T1000 (cell line): ENCODE data around the gene UNC80.

Source experiments
- DNase-seq: peaks from one replicate; lab custom pipeline; 2025; ENCODE audit warnings: mixed read lengths; lab: John Stamatoyannopoulos, UW

The UNC80 gene

DNA sequence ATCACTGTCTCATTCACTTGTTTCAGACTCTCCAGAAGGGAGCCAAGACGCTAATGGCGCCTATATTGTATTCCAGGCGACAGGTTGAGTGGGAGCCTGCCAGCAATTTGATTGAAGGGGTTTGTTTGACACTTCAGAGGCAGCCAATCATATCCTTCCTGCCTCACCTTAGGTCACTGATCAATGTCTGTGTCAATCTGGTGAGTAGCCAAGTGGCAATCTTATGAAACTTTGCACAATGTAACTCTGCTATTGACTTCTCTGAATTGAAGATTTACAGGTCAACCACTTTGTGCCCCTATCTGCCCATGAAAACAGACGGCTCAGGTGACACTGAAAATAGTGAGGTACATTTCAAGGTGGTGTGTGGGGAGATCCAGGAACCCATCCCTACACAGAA is 198.1 kb downstream of the UNC80 start:
- no peak for DNase-seq

DNA sequence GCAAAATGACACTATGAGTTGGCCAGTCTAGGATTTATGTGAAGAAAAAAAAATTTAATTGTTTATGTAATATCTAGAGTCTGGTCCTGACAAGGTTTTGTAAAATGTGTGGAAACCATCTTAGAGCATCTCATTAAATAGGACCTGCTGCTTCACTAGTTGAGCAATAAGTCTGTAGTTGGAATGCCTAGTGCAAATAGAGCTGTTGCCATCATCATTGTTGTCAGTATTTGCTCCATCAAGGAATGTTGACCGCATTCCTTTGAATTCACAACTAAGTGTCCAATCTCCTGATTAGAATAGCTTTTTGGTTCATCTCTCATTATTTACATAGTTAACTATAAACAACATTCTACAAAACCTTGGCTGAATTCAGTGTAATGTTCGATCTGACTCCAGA is 198.6 kb downstream of the UNC80 start:
- DNase-seq = no peak

DNA sequence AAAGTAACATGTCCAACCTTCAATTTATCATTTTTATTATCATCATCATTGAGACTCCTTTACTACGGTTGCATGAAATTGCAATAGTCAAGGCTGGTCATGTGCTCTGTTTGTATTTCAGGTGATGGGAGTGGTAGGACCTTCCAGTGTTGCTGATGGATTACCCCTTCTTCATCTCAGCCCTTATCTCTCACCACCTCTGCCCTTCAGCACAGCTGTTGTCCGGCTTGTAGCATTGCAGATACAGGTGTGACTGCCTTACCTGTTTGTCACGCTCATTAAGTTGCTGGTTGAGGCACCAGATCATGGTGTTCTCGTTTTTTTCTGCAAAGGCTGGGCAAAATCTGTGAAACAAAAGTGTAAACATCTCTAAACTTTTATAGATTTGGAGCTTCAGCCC is 199.1 kb downstream of the UNC80 start:
- no peak for DNase-seq

DNA sequence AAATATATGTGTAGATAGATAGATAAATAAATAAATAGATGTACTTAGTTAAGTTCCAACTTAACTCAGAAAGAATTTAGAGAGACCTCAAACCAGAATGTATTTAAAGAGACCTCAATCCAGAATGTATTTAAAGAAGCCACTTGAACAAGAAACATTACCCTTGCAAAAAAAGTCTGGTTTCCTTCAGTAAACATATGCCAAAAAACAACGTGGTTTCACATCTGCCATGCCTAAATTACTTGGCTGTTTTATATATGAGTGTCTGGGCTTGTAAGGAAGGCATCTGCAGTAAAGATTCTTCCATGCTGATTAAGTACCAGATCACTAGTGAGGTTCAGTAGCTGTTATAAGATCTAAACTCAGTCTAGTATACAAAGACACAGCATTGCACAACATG is 201.7 kb downstream of the UNC80 start:
- DNase-seq = no peak

DNA sequence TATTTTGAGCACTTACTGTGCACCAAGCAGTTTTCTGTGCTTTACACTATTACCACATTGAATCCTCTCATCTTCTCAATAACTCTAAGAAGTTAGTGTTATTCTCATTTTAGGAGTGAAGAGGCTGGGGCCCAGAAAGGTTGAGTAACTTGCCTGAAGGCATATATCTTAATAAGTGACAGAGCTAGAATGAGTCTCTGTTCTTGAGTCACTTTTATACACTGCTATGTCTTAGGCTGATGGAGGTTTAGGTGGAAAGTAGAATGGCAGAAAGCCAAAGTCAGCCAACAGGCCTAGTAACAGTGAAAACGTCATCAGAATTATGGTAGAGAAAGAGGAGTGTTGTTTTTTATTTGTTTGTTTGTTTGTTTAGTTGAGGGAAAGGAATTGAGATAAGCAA is 202.9 kb downstream of the UNC80 start:
- peak; percentile 5 for DNase-seq

DNA sequence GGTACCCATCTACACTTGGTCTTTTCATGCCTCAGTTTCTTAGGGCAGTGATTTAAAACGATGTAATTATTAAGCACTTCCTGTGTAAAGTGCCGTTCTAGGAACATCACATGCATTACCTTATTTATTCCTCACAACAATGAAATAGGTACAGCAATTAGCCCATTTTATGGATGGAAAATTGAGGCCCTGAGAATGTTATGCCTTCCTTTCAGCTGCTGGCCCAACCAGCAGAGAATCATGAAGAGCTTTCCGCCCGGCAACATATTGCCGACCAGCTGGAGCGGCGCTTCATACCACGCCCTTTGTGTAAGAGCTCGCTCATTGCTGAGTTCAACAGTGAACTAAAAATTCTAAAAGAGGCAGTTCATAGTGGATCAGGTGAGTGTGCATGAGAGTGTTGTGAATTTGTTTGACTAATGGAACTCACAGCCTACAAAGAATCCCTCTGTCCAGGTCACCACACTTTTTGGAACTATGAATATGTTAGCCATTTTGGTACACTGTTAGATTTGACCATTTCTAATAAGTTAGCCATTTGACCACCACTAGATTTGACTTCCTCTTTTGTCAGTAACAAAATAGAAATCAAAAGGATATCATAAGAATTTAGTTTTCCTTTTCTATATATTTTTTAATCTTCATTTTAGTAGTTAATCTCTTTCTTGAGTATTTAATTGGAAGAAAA is 205.2 kb downstream of the UNC80 start:
- no peak for DNase-seq

DNA sequence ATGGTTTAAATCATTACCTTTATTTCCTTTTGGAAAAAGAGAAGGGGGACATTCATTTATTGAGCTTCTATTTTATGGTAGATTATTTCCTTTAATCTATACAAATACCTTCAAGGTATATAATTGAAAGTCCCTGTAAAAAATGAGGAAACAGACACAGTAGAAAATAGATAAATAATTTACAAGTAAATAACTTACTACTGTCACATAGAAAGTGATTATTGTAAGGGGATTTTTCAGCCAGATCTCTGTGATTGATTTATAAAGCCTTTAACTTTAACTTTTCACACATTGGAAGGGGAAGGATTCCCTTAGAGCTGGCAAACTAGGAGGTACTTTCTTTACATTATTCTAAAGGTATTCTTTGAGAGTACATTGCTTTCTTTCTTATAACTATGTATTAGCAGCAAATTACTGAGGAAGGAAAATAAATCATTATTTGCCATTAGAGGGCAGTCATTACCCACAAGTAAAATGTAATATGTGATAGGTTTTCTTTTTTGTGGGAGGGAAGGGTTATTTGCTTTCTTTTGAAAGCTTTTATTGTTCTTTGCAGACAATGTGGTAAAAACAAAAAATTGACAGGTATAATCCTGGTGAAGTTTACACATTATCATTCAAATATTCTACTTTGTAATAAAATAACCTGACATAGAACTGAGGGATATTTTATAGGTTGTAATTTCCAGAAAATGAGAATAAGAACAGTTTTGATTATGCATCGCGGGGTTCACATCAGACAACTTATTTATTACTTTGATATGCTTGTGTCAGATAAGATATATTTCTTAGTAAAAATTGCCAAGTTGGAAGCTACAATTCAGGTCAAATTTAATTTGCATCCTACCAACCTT is 206.0 kb downstream of the UNC80 start:
- DNase-seq = no peak

DNA sequence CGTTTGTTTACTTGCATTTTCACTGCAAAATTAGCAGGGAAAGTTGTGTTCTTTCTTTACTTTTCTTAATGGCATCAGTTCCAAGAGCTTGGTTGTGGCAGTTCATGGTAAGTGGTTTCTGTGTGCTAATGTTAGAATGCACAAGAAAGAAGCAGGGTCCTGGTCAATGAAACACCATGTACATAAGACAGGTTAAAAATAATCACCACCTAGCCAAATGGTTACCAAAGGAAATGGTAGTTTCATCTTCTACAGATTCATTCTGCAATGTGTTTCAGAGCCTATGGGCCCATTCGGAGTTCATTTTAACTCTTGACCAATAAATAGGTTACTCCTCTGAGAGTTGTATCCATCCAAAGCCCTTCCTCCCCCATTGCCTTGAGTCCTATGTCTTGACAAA is 212.7 kb downstream of the UNC80 start:
- DNase-seq = no peak

DNA sequence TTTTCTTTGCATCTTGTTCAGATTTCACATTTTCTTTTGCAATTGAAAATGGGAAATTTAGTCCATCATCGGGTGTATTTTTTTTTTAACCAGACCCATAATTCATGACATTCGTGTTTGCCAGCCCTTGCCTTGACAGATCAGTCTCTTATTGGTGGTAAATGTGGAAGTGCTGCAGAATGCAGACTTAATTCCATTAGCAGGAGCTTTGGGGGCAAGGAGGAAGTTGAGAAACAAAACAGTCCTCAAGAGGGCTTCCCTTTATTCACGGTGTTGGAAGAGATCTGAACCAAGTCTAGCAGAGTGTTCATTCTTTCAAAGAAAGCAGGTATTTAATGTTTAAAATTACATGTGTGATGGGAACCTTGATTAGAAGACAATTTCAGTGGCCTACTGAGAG is 214.2 kb downstream of the UNC80 start:
- DNase-seq = no peak

DNA sequence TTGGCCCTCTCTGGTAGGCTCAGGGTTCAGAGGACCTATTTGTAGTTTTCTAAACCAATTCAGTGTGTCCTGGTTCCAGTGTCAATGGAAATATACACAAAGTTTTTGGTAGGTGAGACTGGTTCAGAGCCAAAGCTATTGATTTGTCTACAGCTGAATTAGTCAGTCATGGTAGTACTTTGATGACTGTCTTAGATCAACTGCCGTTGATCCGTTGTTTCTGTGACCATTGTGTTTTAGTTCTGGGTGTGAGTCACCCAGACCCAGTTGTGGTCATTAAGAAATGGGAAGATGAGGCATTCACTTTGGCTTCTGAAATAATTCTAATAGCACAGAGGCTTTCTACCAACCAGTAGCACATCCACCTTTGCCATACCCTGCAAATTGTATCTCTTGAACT is 214.8 kb downstream of the UNC80 start:
- no peak for DNase-seq

DNA sequence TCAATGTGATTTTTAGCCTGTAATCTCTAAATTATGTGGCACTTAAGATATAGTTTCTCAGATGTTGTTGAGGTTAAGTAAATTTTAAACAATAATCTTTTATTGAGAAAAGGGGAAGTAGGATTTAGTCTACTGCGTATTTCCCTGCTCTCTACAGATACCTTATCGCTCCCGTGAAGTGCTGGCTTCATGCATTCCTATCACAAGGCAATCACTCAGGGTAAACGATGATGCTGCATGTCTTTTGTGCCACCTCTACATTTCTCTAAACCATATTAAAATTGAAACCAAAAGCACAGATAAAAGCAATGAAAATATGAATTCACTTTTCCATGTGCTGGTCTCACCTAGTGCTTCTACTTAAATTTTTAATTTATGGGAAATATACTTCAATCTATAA is 216.4 kb downstream of the UNC80 start:
- no peak for DNase-seq

DNA sequence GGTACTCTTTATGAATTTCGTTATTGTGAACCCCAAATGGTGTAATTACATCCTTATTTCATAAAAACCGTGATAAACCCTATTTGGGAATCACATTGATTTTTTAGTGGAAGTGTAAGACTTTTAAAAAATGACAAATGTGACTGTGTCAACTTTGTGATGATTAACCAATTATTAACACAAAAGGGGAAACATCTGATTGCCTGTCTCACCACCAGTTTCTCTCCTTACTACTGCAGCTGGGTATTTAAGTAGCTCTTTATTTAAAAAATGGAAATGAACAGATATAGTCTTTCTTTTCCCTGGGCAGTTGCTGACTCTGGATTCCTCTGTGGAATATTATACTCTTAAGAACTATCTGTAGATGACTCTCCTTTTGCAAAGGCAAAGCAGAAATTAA is 219.2 kb downstream of the UNC80 start:
- no peak for DNase-seq

DNA sequence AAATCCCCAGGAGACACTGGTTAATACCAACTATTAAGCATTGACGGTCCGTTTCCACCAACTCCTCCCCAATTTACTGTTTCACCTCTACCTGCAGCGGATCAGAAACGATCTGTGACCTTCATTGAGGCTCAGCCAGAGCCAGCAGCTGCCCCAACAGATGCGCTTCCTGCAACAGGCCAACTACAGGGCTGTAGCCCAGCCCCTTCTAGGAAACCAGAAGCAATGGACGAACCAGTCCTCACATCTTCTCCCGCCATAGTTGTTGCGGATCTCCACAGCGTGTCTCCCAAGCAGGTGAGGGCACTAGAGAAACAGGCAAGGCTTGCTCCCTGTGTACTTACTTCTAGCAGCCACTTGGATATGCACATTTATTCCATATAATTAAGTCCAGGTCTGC is 222.3 kb downstream of the UNC80 start:
- DNase-seq = no peak

DNA sequence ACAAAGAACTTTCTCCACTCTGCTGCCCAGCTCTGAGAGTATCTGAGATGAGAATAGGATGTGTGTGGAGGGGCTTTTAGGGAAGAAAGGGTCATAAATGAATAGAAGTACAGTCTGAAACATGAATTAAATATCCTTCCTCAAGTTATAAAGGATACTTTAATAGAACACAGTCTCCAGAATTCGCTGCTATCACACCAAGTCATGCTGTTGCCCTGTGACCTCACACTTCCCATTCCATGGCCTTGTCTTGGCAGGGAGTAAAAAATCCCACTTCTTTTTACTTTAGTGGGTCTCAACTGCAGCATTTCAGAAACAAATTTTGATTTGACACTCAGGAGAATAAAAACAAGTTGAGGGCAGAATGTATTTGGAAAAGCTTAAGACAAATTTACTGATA is 227.0 kb downstream of the UNC80 start:
- no peak for DNase-seq

DNA sequence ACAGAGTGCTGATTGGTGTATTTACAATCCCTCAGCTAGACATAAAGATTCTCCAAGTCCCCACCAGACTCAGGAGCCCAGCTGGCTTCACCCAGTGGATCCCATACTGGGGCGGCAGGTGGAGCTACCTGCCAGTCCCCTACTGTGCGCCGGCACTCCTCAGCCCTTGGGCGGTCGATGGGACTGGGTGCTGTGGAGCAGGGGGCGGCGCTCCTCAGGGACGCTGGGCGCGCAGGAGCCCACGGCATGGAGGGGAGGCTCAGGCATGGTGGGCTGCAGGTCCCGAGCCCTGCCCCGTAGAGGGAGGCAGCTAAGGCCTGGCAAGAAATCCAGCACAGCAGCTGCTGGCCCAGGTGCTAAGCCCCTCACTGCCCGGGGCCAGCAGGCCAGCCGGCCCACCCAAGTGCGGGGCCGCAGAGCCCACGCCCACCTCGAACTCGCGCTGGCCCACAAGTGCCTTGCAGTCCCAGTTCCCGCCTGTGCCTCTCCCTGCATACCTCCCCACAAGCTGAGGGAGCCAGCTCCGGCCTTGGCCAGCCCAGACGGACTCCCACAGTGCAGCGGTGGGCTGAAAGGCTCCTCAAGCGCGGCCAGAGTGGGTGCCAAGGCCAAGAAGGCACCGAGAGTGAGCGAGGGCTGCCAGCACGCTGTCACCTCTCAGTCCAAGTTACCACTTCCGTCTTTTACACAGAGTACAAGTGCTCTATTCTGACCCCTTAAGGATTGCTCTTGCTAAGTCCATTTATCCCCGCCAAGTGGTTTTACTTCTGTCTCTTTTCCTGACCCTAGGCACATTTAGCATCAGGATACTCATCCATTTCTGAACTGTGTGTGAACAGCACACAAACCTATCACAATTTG is 229.1 kb downstream of the UNC80 start:
- DNase-seq = no peak

DNA sequence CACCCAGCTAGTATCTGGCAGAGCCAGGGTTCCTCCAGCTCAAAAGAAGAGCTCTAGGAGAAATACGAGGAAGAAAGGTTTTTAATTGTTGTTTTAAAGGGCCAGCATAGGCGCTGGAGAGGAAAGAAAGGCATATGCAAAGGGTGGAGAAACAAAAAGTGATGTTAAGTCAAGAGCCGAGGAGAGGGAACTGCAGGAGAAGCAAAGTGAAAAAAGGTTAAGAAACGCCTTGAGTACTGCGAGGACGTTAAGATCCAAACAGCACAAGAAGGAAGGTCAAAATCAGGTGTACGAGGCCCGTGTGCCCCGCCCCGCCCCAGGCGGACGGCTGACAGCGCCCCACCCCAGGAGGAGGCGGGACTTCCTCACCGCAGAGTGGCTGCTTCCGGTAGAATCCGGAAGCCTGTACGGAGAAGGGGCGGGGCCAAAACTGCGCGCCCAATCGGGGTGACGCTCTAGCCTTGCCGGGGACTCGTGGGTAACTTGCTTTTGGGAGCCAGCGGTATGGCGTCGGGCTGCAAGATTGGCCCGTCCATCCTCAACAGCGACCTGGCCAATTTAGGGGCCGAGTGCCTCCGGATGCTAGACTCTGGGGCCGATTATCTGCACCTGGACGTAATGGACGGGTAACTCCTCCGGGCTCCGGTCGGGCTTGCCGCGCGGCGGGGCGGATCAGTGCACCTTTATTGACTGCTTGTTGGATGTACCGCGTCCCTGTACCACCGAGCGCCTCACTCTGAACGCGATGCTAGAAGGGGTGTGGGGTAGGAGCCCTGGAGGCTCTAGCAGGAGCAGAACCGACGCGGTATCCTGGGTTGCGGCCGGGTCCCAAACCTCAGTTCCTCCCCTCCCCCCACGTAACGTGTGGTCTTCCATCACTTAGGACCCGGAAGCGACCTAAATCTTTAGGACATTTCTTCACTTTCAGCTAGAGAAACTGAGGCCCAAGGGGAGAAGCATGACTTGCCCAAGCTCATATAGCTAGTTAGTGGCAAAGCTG is 230.8 kb downstream of the UNC80 start, which contains the start of gene RPE:
TSS of gene RPE (plus strand) at position 481 of the 1,000 bp plus-strand sequence. CDS start at position 505, 24 bp downstream.
- peak; percentile 90 for DNase-seq

DNA sequence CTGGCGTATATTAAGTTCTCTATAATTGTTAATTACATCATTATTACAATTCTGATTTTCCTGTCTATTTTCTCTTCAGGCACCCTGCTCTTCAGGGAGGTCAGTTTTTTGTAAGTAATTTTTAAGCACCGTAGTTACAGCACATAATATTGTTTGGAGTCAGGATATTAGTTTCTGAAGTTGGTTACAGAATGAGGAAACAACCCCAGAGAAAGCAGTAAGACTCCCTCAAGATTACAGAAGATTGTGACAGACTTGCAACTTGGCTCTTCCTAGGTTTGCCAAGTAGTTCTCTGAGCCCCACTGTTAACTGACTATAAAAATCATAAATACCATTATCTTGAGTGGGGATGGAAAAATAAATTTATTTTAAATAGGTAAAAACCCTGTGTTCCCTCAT is 231.7 kb downstream of the UNC80 start:
- DNase-seq = no peak

DNA sequence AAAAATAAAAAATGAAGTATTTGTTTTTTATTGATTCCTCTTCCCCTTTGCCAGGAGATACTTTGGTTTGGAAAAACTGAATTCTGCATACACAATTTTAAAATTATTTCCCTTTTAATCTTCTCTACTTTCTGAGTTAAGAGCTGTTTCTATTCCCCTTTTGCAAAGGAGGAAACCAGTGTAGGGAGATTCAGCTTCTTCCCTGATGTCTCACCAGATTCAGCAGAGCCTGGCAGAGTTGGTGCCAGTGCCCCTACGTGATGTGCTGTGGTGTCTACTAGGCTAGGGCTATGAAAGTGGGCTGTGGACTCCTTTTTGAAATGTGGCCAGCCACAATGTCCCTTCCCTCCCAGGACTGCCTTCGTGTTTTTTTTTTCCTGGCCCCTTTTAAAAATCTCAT is 233.2 kb downstream of the UNC80 start:
- DNase-seq = no peak

DNA sequence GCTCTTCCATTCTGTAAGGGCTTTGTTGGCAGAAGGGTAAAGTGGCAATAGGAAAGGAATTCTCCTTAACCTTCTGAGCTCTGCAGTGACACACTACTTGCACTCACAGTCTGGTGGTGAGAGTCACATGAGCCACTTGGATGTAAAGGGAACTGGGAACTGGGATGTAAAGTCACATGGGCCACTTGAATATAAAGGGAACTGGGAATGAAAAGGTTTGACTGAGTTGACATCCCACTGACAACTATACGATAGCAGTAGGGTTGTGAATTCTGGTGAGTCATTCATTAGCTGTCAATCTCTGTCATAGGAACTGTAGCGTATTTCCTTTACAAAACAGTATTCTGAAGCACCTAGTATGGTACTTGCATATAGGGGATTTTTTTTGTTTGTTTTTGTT is 236.3 kb downstream of the UNC80 start:
- no peak for DNase-seq

DNA sequence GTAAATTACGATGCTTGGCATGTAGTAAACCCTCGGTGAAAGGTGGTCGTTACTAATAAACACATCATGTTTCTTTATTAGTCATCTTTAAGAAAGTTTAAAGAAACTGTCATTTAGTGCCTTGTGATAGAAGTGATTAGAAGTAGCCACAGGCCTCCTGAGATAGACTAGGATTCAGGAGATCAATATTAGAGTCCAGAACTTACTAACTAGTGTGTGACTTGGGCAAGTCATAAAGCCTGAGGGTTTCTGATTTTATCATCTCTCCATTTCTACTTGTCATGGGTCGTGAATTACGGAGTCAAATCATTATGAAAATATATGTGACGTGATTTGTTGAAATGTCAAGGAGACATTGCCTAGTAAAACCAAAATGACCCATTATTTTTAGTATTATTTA is 237.5 kb downstream of the UNC80 start:
- DNase-seq = no peak

DNA sequence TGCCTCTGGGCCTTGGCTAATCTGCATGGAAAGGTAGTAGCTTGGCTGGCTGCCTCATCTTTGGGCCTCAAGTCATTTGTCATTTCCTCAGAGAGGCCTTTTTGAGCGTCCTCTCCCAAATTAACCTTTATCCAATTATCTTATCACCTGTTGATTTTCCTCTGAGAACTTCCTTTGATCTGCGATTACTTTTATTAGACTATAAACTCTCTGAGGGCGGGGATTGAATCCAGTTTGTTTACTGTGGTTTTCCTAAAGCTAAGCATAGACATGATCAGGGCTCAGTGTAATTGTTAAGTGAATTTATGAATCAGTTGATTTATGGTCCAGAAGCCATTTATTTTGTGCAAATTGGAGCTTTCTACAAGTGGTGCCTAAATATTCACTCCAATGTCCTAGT is 238.3 kb downstream of the UNC80 start:
- DNase-seq = no peak
